ENCODE measurements around the gene PLXNA3. TPM values are rescaled to one million over a fixed set of nuclear protein-coding genes. Genes with fewer than 3 reads are reported as not detected.

PLXNA3 gene
- total RNA-seq, 1 experiment from 2014 or later, result 36.3 TPM

DNA sequence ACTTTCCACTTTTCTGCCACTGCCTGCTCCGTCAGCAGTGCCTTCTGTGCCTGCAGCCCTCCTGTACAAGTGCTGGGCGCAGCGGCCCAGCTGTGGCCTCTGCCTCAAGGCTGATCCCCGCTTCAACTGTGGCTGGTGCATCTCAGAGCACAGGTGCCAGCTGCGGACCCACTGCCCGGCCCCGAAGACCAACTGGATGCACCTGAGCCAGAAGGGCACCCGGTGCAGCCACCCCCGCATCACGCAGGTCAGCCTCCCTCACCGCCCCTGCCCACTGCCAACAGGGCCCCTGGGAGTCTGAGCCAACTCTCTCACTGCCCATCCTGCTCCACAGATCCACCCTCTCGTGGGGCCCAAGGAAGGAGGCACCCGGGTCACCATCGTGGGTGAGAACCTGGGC is 7.5 kb downstream of the PLXNA3 start:
- H3K56ac ChIP-seq (ENCODE audit: insufficient read length, low read depth, low read length), result no peak overlapping the region
- no peak overlapping the region for H3K4me2 ChIP-seq (ENCODE audit: insufficient read depth, insufficient read length, low read length)
- H3K27me3 ChIP-seq (ENCODE audit: insufficient read depth, low read length), result no peaks in the 10 kb centered on the region
- H3K79me2 ChIP-seq (ENCODE audit: insufficient read depth, low read length), result no peaks in the 10 kb centered on the region
- Mint-ChIP-seq H3K27ac (no peak overlapping the region), H3K4me3 (no peak overlapping the region), H3K36me3 (ENCODE audit: insufficient read depth in 1 of 3, low read depth in 3 of 3) (peaks cover 23 to 57% (median 53%) of the 10 kb centered on the region in 3 experiments), H3K4me1 (no peaks in the 10 kb centered on the region), H3K27me3 (ENCODE audit: low read depth) (no peaks in the 10 kb centered on the region; the same call in 1 of the 2 replicates), H3K9me3 (peaks cover 48 to 84% of the 10 kb centered on the region in 2 experiments)
- TF ChIP-seq, protein P1, sequence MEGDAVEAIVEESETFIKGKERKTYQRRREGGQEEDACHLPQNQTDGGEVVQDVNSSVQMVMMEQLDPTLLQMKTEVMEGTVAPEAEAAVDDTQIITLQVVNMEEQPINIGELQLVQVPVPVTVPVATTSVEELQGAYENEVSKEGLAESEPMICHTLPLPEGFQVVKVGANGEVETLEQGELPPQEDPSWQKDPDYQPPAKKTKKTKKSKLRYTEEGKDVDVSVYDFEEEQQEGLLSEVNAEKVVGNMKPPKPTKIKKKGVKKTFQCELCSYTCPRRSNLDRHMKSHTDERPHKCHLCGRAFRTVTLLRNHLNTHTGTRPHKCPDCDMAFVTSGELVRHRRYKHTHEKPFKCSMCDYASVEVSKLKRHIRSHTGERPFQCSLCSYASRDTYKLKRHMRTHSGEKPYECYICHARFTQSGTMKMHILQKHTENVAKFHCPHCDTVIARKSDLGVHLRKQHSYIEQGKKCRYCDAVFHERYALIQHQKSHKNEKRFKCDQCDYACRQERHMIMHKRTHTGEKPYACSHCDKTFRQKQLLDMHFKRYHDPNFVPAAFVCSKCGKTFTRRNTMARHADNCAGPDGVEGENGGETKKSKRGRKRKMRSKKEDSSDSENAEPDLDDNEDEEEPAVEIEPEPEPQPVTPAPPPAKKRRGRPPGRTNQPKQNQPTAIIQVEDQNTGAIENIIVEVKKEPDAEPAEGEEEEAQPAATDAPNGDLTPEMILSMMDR (conservative IDR thresholded peaks at IDR 0.05), result no peak
- H4K8ac ChIP-seq (replicated peaks; ENCODE audit: insufficient read length, low read depth, low read length), result no peak overlapping the region
- no peak overlapping the region for H2BK12ac ChIP-seq (ENCODE audit: insufficient read length, low read depth, low read length)
- no peak overlapping the region for H4K5ac ChIP-seq (ENCODE audit: insufficient read length, low read depth, low read length)
- peaks cover 27% of the 10 kb centered on the region for H3K9me3 ChIP-seq (ENCODE audit: control insufficient read depth, low read depth, low read length)
- no peak overlapping the region for H2BK120ac ChIP-seq (ENCODE audit: low read depth, low read length, poor library complexity, severe bottlenecking)
- no peak for DNase-seq
- H2BK20ac ChIP-seq (ENCODE audit: low read depth, low read length, poor library complexity, severe bottlenecking), result no peak overlapping the region
- no peak overlapping the region for H3K18ac ChIP-seq (ENCODE audit: insufficient read length, low read depth, low read length)
- WGBS (ENCODE audit: extremely low coverage, insufficient read length, low lambda C conversion rate), result no CpG with 5 or more reads among the region's 14 CpGs
- no peak overlapping the region for H2BK5ac ChIP-seq (ENCODE audit: insufficient read length, low read length)
- H3K14ac ChIP-seq (ENCODE audit: insufficient read depth, low read length), result no peak overlapping the region
- no peak overlapping the region for H2AFZ ChIP-seq (ENCODE audit: low read length)
- no peak overlapping the region for H3K27ac ChIP-seq (ENCODE audit: insufficient read length, low read depth, low read length)
- H3K4me1 ChIP-seq (ENCODE audit: insufficient read depth, low read length), result no peaks in the 10 kb centered on the region
- H2AK5ac ChIP-seq (ENCODE audit: insufficient read length, low read length), result no peak overlapping the region
- no peaks in the 10 kb centered on the region for H3K79me1 ChIP-seq (ENCODE audit: insufficient read depth, low read depth, low read length, poor library complexity, severe bottlenecking)
- H3T11ph ChIP-seq (ENCODE audit: low read length), result no peak overlapping the region
- no peak overlapping the region for H3K4ac ChIP-seq (ENCODE audit: low read depth, low read length)
- H3K23me2 ChIP-seq (ENCODE audit: insufficient read length, low read depth, low read length, poor library complexity, severe bottlenecking), result no peaks in the 10 kb centered on the region
- no peak overlapping the region for H3K9ac ChIP-seq (ENCODE audit: extremely low read depth, insufficient read length, low read length)
- no peak overlapping the region for H3K23ac ChIP-seq (ENCODE audit: insufficient read length, low read depth, low read length)
- H4K91ac ChIP-seq (ENCODE audit: insufficient read length, low read depth, low read length), result no peak overlapping the region
- H4K20me1 ChIP-seq (ENCODE audit: control insufficient read depth, insufficient read depth, insufficient read length), result no peaks in the 10 kb centered on the region
- no peak overlapping the region for H2BK15ac ChIP-seq (ENCODE audit: low read depth, low read length)
